ENCODE data around the gene PIP5K1A.

- TF ChIP-seq, protein P1, sequence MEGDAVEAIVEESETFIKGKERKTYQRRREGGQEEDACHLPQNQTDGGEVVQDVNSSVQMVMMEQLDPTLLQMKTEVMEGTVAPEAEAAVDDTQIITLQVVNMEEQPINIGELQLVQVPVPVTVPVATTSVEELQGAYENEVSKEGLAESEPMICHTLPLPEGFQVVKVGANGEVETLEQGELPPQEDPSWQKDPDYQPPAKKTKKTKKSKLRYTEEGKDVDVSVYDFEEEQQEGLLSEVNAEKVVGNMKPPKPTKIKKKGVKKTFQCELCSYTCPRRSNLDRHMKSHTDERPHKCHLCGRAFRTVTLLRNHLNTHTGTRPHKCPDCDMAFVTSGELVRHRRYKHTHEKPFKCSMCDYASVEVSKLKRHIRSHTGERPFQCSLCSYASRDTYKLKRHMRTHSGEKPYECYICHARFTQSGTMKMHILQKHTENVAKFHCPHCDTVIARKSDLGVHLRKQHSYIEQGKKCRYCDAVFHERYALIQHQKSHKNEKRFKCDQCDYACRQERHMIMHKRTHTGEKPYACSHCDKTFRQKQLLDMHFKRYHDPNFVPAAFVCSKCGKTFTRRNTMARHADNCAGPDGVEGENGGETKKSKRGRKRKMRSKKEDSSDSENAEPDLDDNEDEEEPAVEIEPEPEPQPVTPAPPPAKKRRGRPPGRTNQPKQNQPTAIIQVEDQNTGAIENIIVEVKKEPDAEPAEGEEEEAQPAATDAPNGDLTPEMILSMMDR (conservative IDR thresholded peaks at IDR 0.05; ENCODE audit: low read depth, low read length), result peak; percentile 94
- no peak for TF ChIP-seq EZH2 (IDR thresholded peaks at IDR 0.05; ENCODE audit: low read length, unreplicated experiment)
These were observed 53.5 kb downstream of the PIP5K1A start for GRCh38 chr1:151251656-151252470.

Data from PC-3 (cell line).